ENCODE results near the gene NKAIN2.

DNA sequence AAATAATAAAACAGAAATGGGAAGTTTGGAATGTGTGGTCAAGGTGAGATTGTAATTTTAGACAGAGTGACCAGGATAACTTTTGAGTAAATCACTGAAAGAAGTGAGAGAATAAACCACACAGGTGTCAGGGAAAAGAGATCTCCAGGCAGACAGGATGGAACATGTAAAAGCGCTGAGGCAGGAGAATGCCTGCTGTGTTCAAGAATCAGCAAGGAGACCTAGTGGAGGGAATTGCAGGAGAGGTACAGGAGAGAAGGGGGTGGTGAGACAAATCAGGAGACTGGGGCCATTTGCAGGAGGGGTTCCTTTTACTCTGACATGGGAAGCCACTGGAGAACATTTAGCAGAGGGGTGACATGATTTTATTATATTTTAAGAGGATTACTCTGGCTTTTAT is 456.7 kb downstream of the NKAIN2 start:
- TF ChIP-seq, protein P1, sequence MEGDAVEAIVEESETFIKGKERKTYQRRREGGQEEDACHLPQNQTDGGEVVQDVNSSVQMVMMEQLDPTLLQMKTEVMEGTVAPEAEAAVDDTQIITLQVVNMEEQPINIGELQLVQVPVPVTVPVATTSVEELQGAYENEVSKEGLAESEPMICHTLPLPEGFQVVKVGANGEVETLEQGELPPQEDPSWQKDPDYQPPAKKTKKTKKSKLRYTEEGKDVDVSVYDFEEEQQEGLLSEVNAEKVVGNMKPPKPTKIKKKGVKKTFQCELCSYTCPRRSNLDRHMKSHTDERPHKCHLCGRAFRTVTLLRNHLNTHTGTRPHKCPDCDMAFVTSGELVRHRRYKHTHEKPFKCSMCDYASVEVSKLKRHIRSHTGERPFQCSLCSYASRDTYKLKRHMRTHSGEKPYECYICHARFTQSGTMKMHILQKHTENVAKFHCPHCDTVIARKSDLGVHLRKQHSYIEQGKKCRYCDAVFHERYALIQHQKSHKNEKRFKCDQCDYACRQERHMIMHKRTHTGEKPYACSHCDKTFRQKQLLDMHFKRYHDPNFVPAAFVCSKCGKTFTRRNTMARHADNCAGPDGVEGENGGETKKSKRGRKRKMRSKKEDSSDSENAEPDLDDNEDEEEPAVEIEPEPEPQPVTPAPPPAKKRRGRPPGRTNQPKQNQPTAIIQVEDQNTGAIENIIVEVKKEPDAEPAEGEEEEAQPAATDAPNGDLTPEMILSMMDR (IDR thresholded peaks at IDR 0.05): no peak
- TF ChIP-seq POLR2A (IDR thresholded peaks at IDR 0.05) (no peak), POLR2AphosphoS5 (IDR thresholded peaks at IDR 0.05) (no peak)

All from sigmoid colon (tissue), 4 donors.